ENCODE results near the gene MAP1S. TPM values are rescaled to one million over a fixed set of nuclear protein-coding genes. Genes with fewer than 3 reads are reported as not detected.

The MAP1S gene
- total RNA-seq, 2 donors from 2014 or later, result 48.1 to 57.1 TPM

DNA sequence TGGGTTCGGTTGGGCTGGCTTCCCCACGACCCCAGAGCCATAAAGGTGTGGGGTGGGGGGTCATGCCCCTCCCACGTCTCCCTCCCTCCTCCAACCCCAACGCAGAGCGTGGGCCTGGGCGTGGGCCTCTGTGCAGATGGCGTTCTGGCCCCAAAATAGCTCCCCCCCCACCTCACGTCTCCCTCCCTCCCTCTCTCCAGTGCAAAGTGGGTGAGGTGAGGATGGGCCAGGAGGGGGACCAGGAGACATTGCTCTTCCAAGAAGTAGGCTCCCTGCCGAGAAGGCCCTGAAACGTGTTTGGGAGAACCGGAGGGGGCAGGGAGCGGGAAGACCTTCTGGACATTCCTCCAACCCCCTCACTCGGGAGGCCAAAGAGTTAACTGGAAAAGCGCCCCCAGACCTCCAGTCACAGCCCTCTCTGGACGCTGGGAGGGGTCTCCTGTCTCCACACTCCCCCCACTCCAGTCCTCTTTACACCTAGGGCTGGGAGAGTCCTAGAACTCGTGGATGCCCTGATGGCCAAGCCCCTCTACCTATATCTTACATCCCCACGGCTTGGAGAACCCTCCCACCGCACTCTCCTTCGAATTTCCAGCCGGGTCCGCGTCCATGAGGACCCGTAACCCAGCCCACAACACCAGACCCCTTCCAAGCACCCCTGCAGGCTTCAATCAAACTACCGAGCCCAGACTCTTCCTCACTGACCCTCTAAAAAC lies 32.0 kb upstream of the MAP1S start:
- Histone ChIP-seq H3K27me3 (peaks cover 32% of the 10 kb centered on the region), H3K36me3 (no peaks in the 10 kb centered on the region), H3K4me3 (no peak overlapping the region), H3K27ac (no peak overlapping the region), H3K9ac (ENCODE audit: low read depth in 2 of 2, low read length in 2 of 2) (no peak overlapping the region), H3K9me3 (no peaks in the 10 kb centered on the region), H3K4me1 (no peaks in the 10 kb centered on the region)
- TF ChIP-seq, protein P1, sequence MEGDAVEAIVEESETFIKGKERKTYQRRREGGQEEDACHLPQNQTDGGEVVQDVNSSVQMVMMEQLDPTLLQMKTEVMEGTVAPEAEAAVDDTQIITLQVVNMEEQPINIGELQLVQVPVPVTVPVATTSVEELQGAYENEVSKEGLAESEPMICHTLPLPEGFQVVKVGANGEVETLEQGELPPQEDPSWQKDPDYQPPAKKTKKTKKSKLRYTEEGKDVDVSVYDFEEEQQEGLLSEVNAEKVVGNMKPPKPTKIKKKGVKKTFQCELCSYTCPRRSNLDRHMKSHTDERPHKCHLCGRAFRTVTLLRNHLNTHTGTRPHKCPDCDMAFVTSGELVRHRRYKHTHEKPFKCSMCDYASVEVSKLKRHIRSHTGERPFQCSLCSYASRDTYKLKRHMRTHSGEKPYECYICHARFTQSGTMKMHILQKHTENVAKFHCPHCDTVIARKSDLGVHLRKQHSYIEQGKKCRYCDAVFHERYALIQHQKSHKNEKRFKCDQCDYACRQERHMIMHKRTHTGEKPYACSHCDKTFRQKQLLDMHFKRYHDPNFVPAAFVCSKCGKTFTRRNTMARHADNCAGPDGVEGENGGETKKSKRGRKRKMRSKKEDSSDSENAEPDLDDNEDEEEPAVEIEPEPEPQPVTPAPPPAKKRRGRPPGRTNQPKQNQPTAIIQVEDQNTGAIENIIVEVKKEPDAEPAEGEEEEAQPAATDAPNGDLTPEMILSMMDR (IDR thresholded peaks at IDR 0.05), result no peak
- intact Hi-C loops (cut with DNase I), result no loop called here
- no peak for DNase-seq

DNA sequence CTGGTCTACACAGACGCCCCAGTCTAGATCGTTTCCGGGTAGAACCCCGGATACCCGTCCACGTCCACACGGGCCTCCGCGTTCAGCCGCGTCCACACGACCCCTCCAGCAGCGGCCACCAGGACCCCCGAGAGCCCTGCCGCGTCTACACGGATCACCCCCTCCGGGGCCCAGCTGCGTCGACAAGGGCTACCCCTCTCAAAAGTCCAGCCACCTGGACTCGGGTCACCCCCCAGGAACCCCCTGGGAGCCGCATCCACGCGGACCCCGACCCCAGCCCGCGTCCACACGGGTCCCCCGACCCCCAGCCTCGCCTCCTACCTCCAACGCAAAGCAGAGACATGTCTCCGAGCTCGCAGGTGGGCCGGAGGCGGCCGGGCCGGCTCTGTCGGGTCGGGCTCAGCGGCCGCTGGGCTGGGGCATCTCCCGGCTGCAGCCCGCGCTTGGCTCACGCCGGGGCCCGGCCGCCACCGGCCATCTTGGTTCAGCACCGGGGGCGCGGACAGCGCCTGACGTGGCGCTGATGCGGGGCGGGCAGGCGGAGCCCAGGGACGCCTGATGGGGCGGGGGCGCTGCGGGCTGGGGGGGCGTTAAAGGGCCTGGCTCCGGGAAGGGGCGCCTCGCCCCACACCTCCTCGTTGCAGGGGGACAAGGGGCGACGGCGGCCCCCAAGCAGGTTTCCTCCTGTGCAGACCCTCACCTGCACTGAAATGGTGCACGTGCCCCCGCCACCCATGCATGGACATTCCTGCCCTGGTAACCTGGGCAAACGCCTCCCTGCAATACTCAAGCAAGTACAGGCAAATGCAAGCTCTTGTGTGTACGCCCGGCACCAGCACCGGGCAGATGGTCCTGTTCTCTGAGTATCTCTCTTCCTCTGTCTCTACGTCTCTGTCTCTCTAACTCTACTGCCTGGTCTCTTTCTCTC lies 31.2 kb upstream of the MAP1S start, which contains the start of gene UNC13A:
TSS of gene UNC13A (minus strand) at position 498 of the 928 bp plus-strand sequence. CDS start at position 343, 155 bp downstream.
- Histone ChIP-seq H3K4me1 (no peaks in the 10 kb centered on the region), H3K9me3 (no peaks in the 10 kb centered on the region), H3K36me3 (no peaks in the 10 kb centered on the region), H3K4me3 (no peak within 1 kb of the TSS), H3K27me3 (peaks cover 32% of the 10 kb centered on the region), H3K9ac (ENCODE audit: low read depth in 2 of 2, low read length in 2 of 2) (no peak within 1 kb of the TSS), H3K27ac (no peak within 1 kb of the TSS)
- peak; percentile 26 for DNase-seq
- intact Hi-C loops (cut with DNase I), result no loop called here
- TF ChIP-seq, protein P1 (IDR thresholded peaks at IDR 0.05), result no peak

DNA sequence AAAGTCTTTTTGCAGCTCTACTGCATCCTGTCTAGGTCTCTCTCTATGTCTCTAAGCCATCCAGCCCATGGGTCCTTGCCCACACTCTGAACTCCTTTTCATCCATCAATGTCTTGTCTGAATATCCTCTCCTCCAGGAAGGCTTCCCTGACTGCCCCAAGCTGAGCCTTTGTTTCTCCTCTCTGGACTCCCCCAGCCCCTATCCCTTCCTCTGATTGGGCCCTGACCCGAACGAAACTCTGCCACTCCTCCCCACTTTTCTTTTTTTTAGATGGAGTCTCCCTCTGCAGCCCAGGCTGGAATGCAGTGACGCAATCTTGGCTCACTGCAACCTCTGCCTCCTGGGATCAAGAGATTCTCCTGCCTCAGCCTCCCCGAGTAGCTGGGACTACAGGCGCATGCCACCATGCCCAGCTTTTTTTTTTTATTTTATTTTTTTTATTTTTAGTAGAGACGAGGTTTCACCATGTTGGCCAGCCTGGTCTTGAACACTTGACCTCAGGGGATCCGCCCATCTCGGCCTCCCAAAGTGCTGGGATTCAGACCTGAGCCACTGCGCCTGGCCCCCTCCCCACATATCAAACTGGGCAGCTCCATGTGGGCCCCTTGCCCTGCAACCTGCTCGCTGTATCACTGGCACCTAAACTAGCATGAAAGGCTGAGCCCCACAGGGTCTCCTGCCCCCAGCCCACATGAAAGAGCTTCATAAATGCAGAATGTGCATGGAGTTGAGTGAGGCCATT lies 30.3 kb upstream of the MAP1S start:
- H3K9me3 ChIP-seq, result no peaks in the 10 kb centered on the region
- no peaks in the 10 kb centered on the region for H3K36me3 ChIP-seq
- peaks cover 32% of the 10 kb centered on the region for H3K27me3 ChIP-seq
- H3K27ac ChIP-seq, result no peak overlapping the region
- no peak overlapping the region for H3K9ac ChIP-seq (ENCODE audit: low read depth in 2 of 2, low read length in 2 of 2)
- H3K4me3 ChIP-seq, result no peak overlapping the region
- H3K4me1 ChIP-seq, result no peaks in the 10 kb centered on the region
- intact Hi-C loops (cut with DNase I), result no loop called here
- DNase-seq, result no peak
- TF ChIP-seq, protein P1 (IDR thresholded peaks at IDR 0.05), result no peak

DNA sequence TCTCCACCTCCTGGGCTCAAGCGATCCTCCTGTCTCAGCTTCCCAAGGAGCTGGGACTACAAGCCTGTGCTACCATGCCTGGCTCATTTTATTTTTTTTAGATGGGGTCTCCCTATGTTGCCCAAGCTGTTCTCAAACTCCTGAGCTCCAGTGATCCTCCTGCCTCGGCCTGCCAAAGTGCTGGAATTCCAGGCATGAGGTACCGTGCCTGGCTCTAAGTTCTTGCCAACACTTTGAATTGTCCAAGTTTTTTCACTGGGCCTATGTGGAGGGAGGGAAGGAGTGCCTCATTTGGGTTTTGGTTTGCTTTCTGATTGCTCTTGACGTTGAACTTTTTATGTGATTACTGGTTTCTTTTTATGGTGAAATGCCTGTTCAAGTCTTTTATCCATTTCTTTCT lies 26.7 kb upstream of the MAP1S start:
- Histone ChIP-seq H3K4me3 (no peak overlapping the region), H3K27ac (no peak overlapping the region), H3K27me3 (peaks cover 13% of the 10 kb centered on the region), H3K9me3 (no peaks in the 10 kb centered on the region), H3K36me3 (no peaks in the 10 kb centered on the region), H3K4me1 (no peaks in the 10 kb centered on the region), H3K9ac (ENCODE audit: low read depth in 2 of 2, low read length in 2 of 2) (no peak overlapping the region)
- DNase-seq, result no peak
- intact Hi-C loops (cut with DNase I), result no loop called here
- TF ChIP-seq, protein P1 (IDR thresholded peaks at IDR 0.05), result no peak

DNA sequence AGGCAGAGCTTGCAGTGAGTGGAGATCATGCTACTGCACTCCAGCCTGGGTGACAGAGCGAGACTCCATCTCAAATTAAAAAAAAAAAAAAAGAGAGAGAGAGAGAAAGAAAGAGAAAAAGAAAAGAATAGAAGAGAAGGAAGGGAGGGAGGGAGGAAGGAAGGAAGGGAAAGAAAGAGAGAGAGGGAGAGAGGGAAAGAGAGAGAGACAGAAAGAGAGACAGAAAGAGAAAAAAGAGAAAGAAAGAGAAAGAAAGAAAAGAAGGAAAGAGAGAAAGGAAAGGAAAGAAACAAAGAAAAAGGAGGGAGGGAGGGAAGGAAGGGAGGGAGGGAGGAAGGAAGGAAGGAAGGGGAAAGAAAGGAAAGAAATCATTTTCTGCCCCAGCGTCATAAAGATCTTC lies 24.1 kb upstream of the MAP1S start:
- Histone ChIP-seq H3K9ac (ENCODE audit: low read depth in 2 of 2, low read length in 2 of 2) (no peak overlapping the region), H3K36me3 (no peaks in the 10 kb centered on the region), H3K27ac (no peak overlapping the region), H3K4me3 (no peak overlapping the region), H3K27me3 (no peaks in the 10 kb centered on the region), H3K9me3 (no peaks in the 10 kb centered on the region), H3K4me1 (no peaks in the 10 kb centered on the region)
- TF ChIP-seq, protein P1 (IDR thresholded peaks at IDR 0.05), result no peak
- no peak for DNase-seq
- intact Hi-C loops (cut with DNase I), result no loop called here
